ACC112 (cell line): ENCODE data around the gene FAM184B.

Experiments used
- H2AFZ ChIP-seq: fragments of 200-600 bp; sonication (generic); one replicate; pipeline ENCODE4 v1.6.0; 2017; ENCODE audit warnings: antibody characterized with exemption, low read length; ENCODE audit not compliant: unreplicated experiment
- H3K27ac ChIP-seq: fragments of 200-600 bp; sonication (generic); 2 replicates; pipeline ENCODE4 v1.5.1; 2014; ENCODE audit warnings: low read depth, mild to moderate bottlenecking, antibody characterized with exemption, low read length, moderate library complexity
- H3K27me3 ChIP-seq: fragments of 200-600 bp; sonication (generic); 2 replicates; pipeline ENCODE4 v1.6.1; 2014; ENCODE audit warnings: mild to moderate bottlenecking, antibody characterized with exemption, low read length, moderate library complexity, mixed read lengths; ENCODE audit not compliant: insufficient read depth
- H3K36me3 ChIP-seq: fragments of 200-600 bp; sonication (generic); 2 replicates; pipeline ENCODE4 v1.6.1; 2016; ENCODE audit warnings: mild to moderate bottlenecking, antibody characterized with exemption, low read length, moderate library complexity, mixed read lengths; ENCODE audit not compliant: insufficient read depth
- H3K4me1 ChIP-seq: fragments of 200-600 bp; sonication (generic); one replicate; pipeline ENCODE4 v1.6.1; 2016; ENCODE audit warnings: low read length, mixed read lengths; ENCODE audit not compliant: insufficient read depth, unreplicated experiment, control insufficient read depth
- H3K4me3 ChIP-seq: fragments of 200-600 bp; sonication (generic); 2 replicates; pipeline ENCODE4 v1.5.1; 2014; ENCODE audit warnings: mild to moderate bottlenecking, low read depth, low read length
- H3K79me2 ChIP-seq: fragments of 200-600 bp; sonication (generic); one replicate; pipeline ENCODE4 v1.6.0; 2016; ENCODE audit warnings: low read length; ENCODE audit not compliant: control insufficient read depth, unreplicated experiment, insufficient read depth

The FAM184B gene

GRCh38 chr4:17760626-17761025 lies 20.8 kb downstream of the FAM184B start:
- H2AFZ ChIP-seq: no peak overlapping the region

GRCh38 chr4:17758485-17758884 lies 22.9 kb downstream of the FAM184B start:
- no peak overlapping the region for H2AFZ ChIP-seq
- no peaks in the 10 kb centered on the region for H3K36me3 ChIP-seq
- H3K4me1 ChIP-seq: no peaks in the 10 kb centered on the region
- H3K79me2 ChIP-seq: no peaks in the 10 kb centered on the region
- no peak overlapping the region for H3K27ac ChIP-seq
- peaks cover 51% of the 10 kb centered on the region for H3K27me3 ChIP-seq
- H3K4me3 ChIP-seq: no peak overlapping the region

More at GRCh38 chr4:17760626-17761025, 20.8 kb downstream of the FAM184B start:
- Histone ChIP-seq H3K4me3 (no peak overlapping the region), H3K79me2 (no peaks in the 10 kb centered on the region), H3K27me3 (peaks cover 41% of the 10 kb centered on the region), H3K4me1 (no peaks in the 10 kb centered on the region), H3K36me3 (no peaks in the 10 kb centered on the region), H3K27ac (no peak overlapping the region)

- H3K4me3 ChIP-seq: no peak overlapping the region
- no peaks in the 10 kb centered on the region for H3K79me2 ChIP-seq
- no peaks in the 10 kb centered on the region for H3K36me3 ChIP-seq
- no peak overlapping the region for H2AFZ ChIP-seq
- peaks cover 57% of the 10 kb centered on the region for H3K27me3 ChIP-seq
- H3K27ac ChIP-seq: no peak overlapping the region
- H3K4me1 ChIP-seq: no peaks in the 10 kb centered on the region
Observed at GRCh38 chr4:17757621-17758020, 23.8 kb downstream of the FAM184B start.

GRCh38 chr4:17753646-17754045 lies 27.8 kb downstream of the FAM184B start:
- Histone ChIP-seq H3K27ac (no peak overlapping the region), H2AFZ (no peak overlapping the region), H3K27me3 (peaks cover 64% of the 10 kb centered on the region), H3K36me3 (no peaks in the 10 kb centered on the region), H3K4me1 (no peaks in the 10 kb centered on the region), H3K4me3 (no peak overlapping the region), H3K79me2 (no peaks in the 10 kb centered on the region)

- H2AFZ ChIP-seq: no peak overlapping the region
- peaks cover 52% of the 10 kb centered on the region; the same call in 1 of the 2 replicates for H3K27me3 ChIP-seq
- no peak overlapping the region for H3K4me3 ChIP-seq
- H3K27ac ChIP-seq: no peak overlapping the region
- no peaks in the 10 kb centered on the region for H3K79me2 ChIP-seq
- H3K36me3 ChIP-seq: no peaks in the 10 kb centered on the region
- no peaks in the 10 kb centered on the region for H3K4me1 ChIP-seq
Observed at GRCh38 chr4:17740702-17741101, 40.7 kb downstream of the FAM184B start.

GRCh38 chr4:17736484-17736883 lies 44.9 kb downstream of the FAM184B start:
- H3K4me1 ChIP-seq: no peaks in the 10 kb centered on the region
- H3K36me3 ChIP-seq: no peaks in the 10 kb centered on the region
- H3K27me3 ChIP-seq: peaks cover 33% of the 10 kb centered on the region; the same call in 1 of the 2 replicates
- H3K79me2 ChIP-seq: no peaks in the 10 kb centered on the region
- no peak overlapping the region for H3K27ac ChIP-seq
- H3K4me3 ChIP-seq: no peak overlapping the region
- no peak overlapping the region for H2AFZ ChIP-seq

- H3K27me3 ChIP-seq: no peaks in the 10 kb centered on the region
- no peak overlapping the region for H2AFZ ChIP-seq
- H3K4me1 ChIP-seq: peaks cover 5% of the 10 kb centered on the region
- H3K27ac ChIP-seq: no peak overlapping the region
- no peak overlapping the region for H3K4me3 ChIP-seq
- H3K79me2 ChIP-seq: no peaks in the 10 kb centered on the region
- H3K36me3 ChIP-seq: no peaks in the 10 kb centered on the region
Observed at GRCh38 chr4:17726911-17727310, 54.5 kb downstream of the FAM184B start.

- Histone ChIP-seq H3K36me3 (no peaks in the 10 kb centered on the region), H2AFZ (no peak overlapping the region), H3K27me3 (peaks cover 10% of the 10 kb centered on the region; the same call in 1 of the 2 replicates), H3K4me3 (no peak overlapping the region), H3K4me1 (peaks cover 11% of the 10 kb centered on the region), H3K27ac (no peak overlapping the region), H3K79me2 (no peaks in the 10 kb centered on the region)
Observed at GRCh38 chr4:17723648-17724047, 57.8 kb downstream of the FAM184B start.

GRCh38 chr4:17722356-17722700 lies 59.1 kb downstream of the FAM184B start:
- H3K4me3 ChIP-seq: no peak overlapping the region
- H3K27ac ChIP-seq: no peak overlapping the region
- peaks cover 11% of the 10 kb centered on the region for H3K4me1 ChIP-seq
- H3K36me3 ChIP-seq: no peaks in the 10 kb centered on the region
- no peak overlapping the region for H2AFZ ChIP-seq
- H3K27me3 ChIP-seq: peaks cover 18% of the 10 kb centered on the region; the same call in 1 of the 2 replicates
- no peaks in the 10 kb centered on the region for H3K79me2 ChIP-seq

- no peak overlapping the region for H2AFZ ChIP-seq
- no peaks in the 10 kb centered on the region for H3K79me2 ChIP-seq
- H3K27me3 ChIP-seq: peaks cover 19% of the 10 kb centered on the region; the same call in 1 of the 2 replicates
- no peak overlapping the region for H3K27ac ChIP-seq
- peaks cover 11% of the 10 kb centered on the region for H3K4me1 ChIP-seq
- no peak overlapping the region for H3K4me3 ChIP-seq
- no peaks in the 10 kb centered on the region for H3K36me3 ChIP-seq
Observed at GRCh38 chr4:17721496-17722355, 59.7 kb downstream of the FAM184B start.

- no peak overlapping the region for H2AFZ ChIP-seq
- no peak overlapping the region for H3K4me3 ChIP-seq
- H3K27me3 ChIP-seq: peaks cover 34% of the 10 kb centered on the region
- H3K4me1 ChIP-seq: peaks cover 11% of the 10 kb centered on the region
- H3K79me2 ChIP-seq: no peaks in the 10 kb centered on the region
- no peak overlapping the region for H3K27ac ChIP-seq
- H3K36me3 ChIP-seq: no peaks in the 10 kb centered on the region
Observed at GRCh38 chr4:17719106-17719505, 62.3 kb downstream of the FAM184B start.
